Transverse colon (tissue), 4 donors: ENCODE results near the gene KNDC1. TPM values are rescaled to one million over a fixed set of nuclear protein-coding genes. Genes with fewer than 3 reads are reported as not detected.

Source experiments
- DNase-seq: peaks from one replicate; pipeline ENCODE4 v3.0.0-alpha.2; 2019
- H3K27ac ChIP-seq, 4 donors: fragments of 200-600 bp; sonication (generic); 2 replicates each; pipeline ENCODE4 v1.5.1; 2016 to 2018; ENCODE audit warnings: inconsistent platforms in 4 of 4
- H3K27me3 ChIP-seq: fragments of 200-600 bp; sonication (generic); 2 replicates; pipeline ENCODE4 v1.5.1; 2017; ENCODE audit warnings: inconsistent platforms
- H3K36me3 ChIP-seq, 4 donors: fragments of 200-600 bp; sonication (generic); 2 replicates each; pipeline ENCODE4 v1.5.1; 2017 to 2019; ENCODE audit warnings: inconsistent platforms in 4 of 4
- H3K4me1 ChIP-seq, 4 donors: fragments of 200-600 bp; sonication (generic); 2 replicates each; pipeline ENCODE4 v1.5.1; 2017 to 2020; ENCODE audit warnings: inconsistent platforms in 4 of 4
- H3K4me3 ChIP-seq, 4 donors: fragments of 200-600 bp; sonication (generic); 1 replicate in 1 of 4; 2 replicates in 3 of 4; pipeline versions ENCODE4 v1.5.1 to v1.6.1; 2017 to 2019; ENCODE audit warnings: inconsistent platforms in 4 of 4
- H3K9me3 ChIP-seq, 2 donors: fragments of 200-600 bp; sonication (generic); 2 replicates each; pipeline ENCODE4 v1.5.1; 2017 to 2019; ENCODE audit warnings: inconsistent platforms in 2 of 2
- CTCF ChIP-seq, 5 experiments: fragments of 200-600 bp in 3 of 5; fragments of 450-650 bp in 2 of 5; sonication (generic) in 3 of 5; IDR thresholded peaks; 1 replicate in 2 of 5; 2 replicates in 3 of 5; pipeline ENCODE4 v1.5.1; 2016 to 2017; ENCODE audit warnings: antibody characterized with exemption in 5 of 5, inconsistent platforms in 3 of 5, mild to moderate bottlenecking in 2 of 5, moderate library complexity in 1 of 5
- EP300 ChIP-seq: sonication (generic); formaldehyde crosslinking; IDR thresholded peaks from one replicate; pipeline ENCODE4 v1.6.1; 2017; ENCODE audit warnings: antibody characterized with exemption, low read depth
- POLR2A ChIP-seq: fragments of 450-650 bp; IDR thresholded peaks from one replicate; pipeline ENCODE4 v1.6.1; 2016; ENCODE audit warnings: antibody characterized with exemption, mild to moderate bottlenecking, moderate library complexity
- POLR2AphosphoS5 ChIP-seq, 3 donors: sonication (generic); formaldehyde crosslinking; IDR thresholded peaks; one replicate each; pipeline ENCODE4 v1.6.1; 2016; ENCODE audit warnings: antibody characterized with exemption in 3 of 3
- WGBS, 2 donors: methylation state at CpG; one replicate each; pipeline ENCODE4 v1.1.5; 2018; ENCODE audit warnings: low coverage in 1 of 2; 5-methylcytosine and 5-hydroxymethylcytosine counted together
- in situ Hi-C, 4 donors: fragments of 200-750 bp; cut with MboI; loops; one replicate each; pipeline versions ENCODE4 v1.15.0 to v1.15.1; 2017; ENCODE audit warnings: low sequenced_read_pairs in 3 of 4, low pct_ligation_motif_present in 1 of 4, low pct_unique_long_range_greater_than_20kb in 1 of 4
- intact Hi-C: fragments of 100-400 bp; cut with DNase I; formaldehyde crosslinking; loops from one replicate; pipeline ENCODE4 v1.15.1; 2023; ENCODE audit warnings: low total_unique reads
- total RNA-seq, 4 donors: library from RNA; depleted of rRNA; stranded (reverse); fragments of >200 nt; gene quantifications; one replicate each; pipeline ENCODE4 v1.1.0, GENCODE V29; 2016

KNDC1 gene
- total RNA-seq, 4 donors from 2014 or later: 0.14 to 1.2 TPM; not detected in 2

- DNase-seq: no peak
- H3K4me1 ChIP-seq: no peaks in the 10 kb centered on the region
- no peaks in the 10 kb centered on the region for H3K9me3 ChIP-seq
- intact Hi-C loops (no loop called here), in situ Hi-C loops (no loop called here)
- H3K36me3 ChIP-seq: no peaks in the 10 kb centered on the region
- WGBS, 2 donors: 85 to 86% methylated on average over 17 to 33 of the region's 33 CpGs
- H3K27me3 ChIP-seq: no peaks in the 10 kb centered on the region
- H3K27ac ChIP-seq: no peak overlapping the region
- H3K4me3 ChIP-seq: no peak overlapping the region
- TF ChIP-seq EP300 (no peak), CTCF (IDR thresholded peaks at IDR 0.05) (no peak), POLR2AphosphoS5 (IDR thresholded peaks at IDR 0.05) (no peak), POLR2A (no peak)
These were observed 20.4 kb downstream of the KNDC1 start for GRCh38 chr10:133180192-133180964.

GRCh38 chr10:133180965-133181639, 21.1 kb downstream of the KNDC1 start:
- no peaks in the 10 kb centered on the region for H3K27me3 ChIP-seq
- DNase-seq: no peak
- no peaks in the 10 kb centered on the region for H3K9me3 ChIP-seq
- 83 to 85% methylated on average over 1 to 23 of the region's 23 CpGs for WGBS, 2 donors
- H3K4me3 ChIP-seq: no peak overlapping the region
- in situ Hi-C loops: no loop called here
- intact Hi-C loops: no loop called here
- no peaks in the 10 kb centered on the region for H3K4me1 ChIP-seq
- H3K36me3 ChIP-seq: no peaks in the 10 kb centered on the region
- no peak overlapping the region for H3K27ac ChIP-seq
- TF ChIP-seq CTCF (IDR thresholded peaks at IDR 0.05) (no peak), EP300 (no peak), POLR2AphosphoS5 (IDR thresholded peaks at IDR 0.05) (no peak), POLR2A (no peak)

- WGBS, 2 donors: 81% methylated on average over 14 of the region's 14 CpGs; no CpG with 5 or more reads in 1 of the 2 donors
- intact Hi-C loops (no loop called here), in situ Hi-C loops (no loop called here)
- H3K27ac ChIP-seq: no peak overlapping the region
- TF ChIP-seq POLR2A: no peak
- TF ChIP-seq POLR2AphosphoS5 (IDR thresholded peaks at IDR 0.05): no peak
- TF ChIP-seq EP300: no peak
- no peak for TF ChIP-seq CTCF (IDR thresholded peaks at IDR 0.05)
- H3K4me1 ChIP-seq: no peaks in the 10 kb centered on the region
- no peaks in the 10 kb centered on the region for H3K36me3 ChIP-seq
- no peak for DNase-seq
- no peaks in the 10 kb centered on the region for H3K9me3 ChIP-seq
- no peak overlapping the region for H3K4me3 ChIP-seq
- no peaks in the 10 kb centered on the region for H3K27me3 ChIP-seq
These were observed 22.2 kb downstream of the KNDC1 start for GRCh38 chr10:133182190-133182589.

- H3K9me3 ChIP-seq: no peaks in the 10 kb centered on the region
- intact Hi-C loops: no loop called here
- no peaks in the 10 kb centered on the region for H3K4me1 ChIP-seq
- no peak overlapping the region for H3K27ac ChIP-seq
- 89% methylated on average over 15 to 65 of the region's 66 CpGs for WGBS, 2 donors
- no peaks in the 10 kb centered on the region for H3K36me3 ChIP-seq
- H3K27me3 ChIP-seq: no peaks in the 10 kb centered on the region
- no peak for TF ChIP-seq CTCF (IDR thresholded peaks at IDR 0.05)
- TF ChIP-seq EP300: no peak
- in situ Hi-C loops: no loop called here
- H3K4me3 ChIP-seq: no peak overlapping the region
- DNase-seq: no peak
These were observed 23.0 kb downstream of the KNDC1 start for GRCh38 chr10:133182791-133183645.
